Measurements from ENCODE around the gene GPR35.

GPR35 gene

GRCh38 chr2:240590681-240591111 lies 34.6 kb upstream of the GPR35 start:
- Histone ChIP-seq H3K27me3 (replicated peaks; ENCODE audit: control insufficient read depth, insufficient read depth, low read length) (no peaks in the 10 kb centered on the region), H3K9ac (ENCODE audit: low read length) (no peak overlapping the region), H3K36me3 (ENCODE audit: control insufficient read depth, insufficient read depth, low read length, severe bottlenecking) (peaks cover 15% of the 10 kb centered on the region), H3K9me3 (ENCODE audit: control insufficient read depth, low read length) (no peaks in the 10 kb centered on the region), H3K4me3 (ENCODE audit: low read length) (no peak overlapping the region), H3K4me1 (ENCODE audit: control insufficient read depth, insufficient read depth, low read length) (peaks cover 16% of the 10 kb centered on the region)
- no peak for DNase-seq (ENCODE audit: low read depth)

GRCh38 chr2:240591226-240591625 lies 34.1 kb upstream of the GPR35 start:
- Histone ChIP-seq H3K27me3 (replicated peaks; ENCODE audit: control insufficient read depth, insufficient read depth, low read length) (no peaks in the 10 kb centered on the region), H3K36me3 (ENCODE audit: control insufficient read depth, insufficient read depth, low read length, severe bottlenecking) (peaks cover 15% of the 10 kb centered on the region), H3K4me1 (ENCODE audit: control insufficient read depth, insufficient read depth, low read length) (peaks cover 15% of the 10 kb centered on the region), H3K9ac (ENCODE audit: low read length) (no peak overlapping the region), H3K9me3 (ENCODE audit: control insufficient read depth, low read length) (no peaks in the 10 kb centered on the region), H3K4me3 (ENCODE audit: low read length) (no peak overlapping the region)
- no peak for DNase-seq (ENCODE audit: low read depth)

- H3K4me3 ChIP-seq (ENCODE audit: low read length) = no peak overlapping the region
- no peak for DNase-seq (ENCODE audit: low read depth)
- H3K9ac ChIP-seq (ENCODE audit: low read length) = no peak overlapping the region
- no peaks in the 10 kb centered on the region for H3K9me3 ChIP-seq (ENCODE audit: control insufficient read depth, low read length)
- no peaks in the 10 kb centered on the region for H3K27me3 ChIP-seq (replicated peaks; ENCODE audit: control insufficient read depth, insufficient read depth, low read length)
- peaks cover 15% of the 10 kb centered on the region for H3K4me1 ChIP-seq (ENCODE audit: control insufficient read depth, insufficient read depth, low read length)
- peaks cover 15% of the 10 kb centered on the region for H3K36me3 ChIP-seq (ENCODE audit: control insufficient read depth, insufficient read depth, low read length, severe bottlenecking)
Observed at GRCh38 chr2:240591784-240592183, 33.5 kb upstream of the GPR35 start.

GRCh38 chr2:240593026-240593702 lies 32.1 kb upstream of the GPR35 start:
- Histone ChIP-seq H3K36me3 (ENCODE audit: control insufficient read depth, insufficient read depth, low read length, severe bottlenecking) (peaks cover 15% of the 10 kb centered on the region), H3K27me3 (replicated peaks; ENCODE audit: control insufficient read depth, insufficient read depth, low read length) (no peaks in the 10 kb centered on the region), H3K9ac (ENCODE audit: low read length) (no peak overlapping the region), H3K4me1 (ENCODE audit: control insufficient read depth, insufficient read depth, low read length) (peaks cover 4% of the 10 kb centered on the region), H3K4me3 (ENCODE audit: low read length) (no peak overlapping the region), H3K9me3 (ENCODE audit: control insufficient read depth, low read length) (no peaks in the 10 kb centered on the region)
- DNase-seq (ENCODE audit: low read depth) = no peak

- Histone ChIP-seq H3K9me3 (ENCODE audit: control insufficient read depth, low read length) (no peaks in the 10 kb centered on the region), H3K4me1 (ENCODE audit: control insufficient read depth, insufficient read depth, low read length) (no peaks in the 10 kb centered on the region), H3K27me3 (replicated peaks; ENCODE audit: control insufficient read depth, insufficient read depth, low read length) (no peaks in the 10 kb centered on the region), H3K4me3 (ENCODE audit: low read length) (no peak overlapping the region), H3K36me3 (ENCODE audit: control insufficient read depth, insufficient read depth, low read length, severe bottlenecking) (peaks cover 22% of the 10 kb centered on the region), H3K9ac (ENCODE audit: low read length) (no peak overlapping the region)
- DNase-seq (ENCODE audit: low read depth) = no peak
Observed at GRCh38 chr2:240593703-240594451, 31.4 kb upstream of the GPR35 start.

GRCh38 chr2:240594511-240595380 lies 30.5 kb upstream of the GPR35 start:
- no peak overlapping the region for H3K9ac ChIP-seq (ENCODE audit: low read length)
- no peak overlapping the region for H3K4me3 ChIP-seq (ENCODE audit: low read length)
- H3K9me3 ChIP-seq (ENCODE audit: control insufficient read depth, low read length) = no peaks in the 10 kb centered on the region
- H3K27me3 ChIP-seq (replicated peaks; ENCODE audit: control insufficient read depth, insufficient read depth, low read length) = no peaks in the 10 kb centered on the region
- no peaks in the 10 kb centered on the region for H3K4me1 ChIP-seq (ENCODE audit: control insufficient read depth, insufficient read depth, low read length)
- DNase-seq (ENCODE audit: low read depth) = no peak
- peaks cover 24% of the 10 kb centered on the region for H3K36me3 ChIP-seq (ENCODE audit: control insufficient read depth, insufficient read depth, low read length, severe bottlenecking)

GRCh38 chr2:240595381-240596079 lies 29.8 kb upstream of the GPR35 start:
- H3K27me3 ChIP-seq (replicated peaks; ENCODE audit: control insufficient read depth, insufficient read depth, low read length) = no peaks in the 10 kb centered on the region
- no peak for DNase-seq (ENCODE audit: low read depth)
- H3K9me3 ChIP-seq (ENCODE audit: control insufficient read depth, low read length) = no peaks in the 10 kb centered on the region
- no peaks in the 10 kb centered on the region for H3K4me1 ChIP-seq (ENCODE audit: control insufficient read depth, insufficient read depth, low read length)
- no peak overlapping the region for H3K4me3 ChIP-seq (ENCODE audit: low read length)
- peaks cover 18% of the 10 kb centered on the region for H3K36me3 ChIP-seq (ENCODE audit: control insufficient read depth, insufficient read depth, low read length, severe bottlenecking)
- H3K9ac ChIP-seq (ENCODE audit: low read length) = no peak overlapping the region

GRCh38 chr2:240596080-240596460 lies 29.2 kb upstream of the GPR35 start:
- Histone ChIP-seq H3K9me3 (ENCODE audit: control insufficient read depth, low read length) (no peaks in the 10 kb centered on the region), H3K4me3 (ENCODE audit: low read length) (no peak overlapping the region), H3K4me1 (ENCODE audit: control insufficient read depth, insufficient read depth, low read length) (no peaks in the 10 kb centered on the region), H3K36me3 (ENCODE audit: control insufficient read depth, insufficient read depth, low read length, severe bottlenecking) (peaks cover 14% of the 10 kb centered on the region), H3K27me3 (replicated peaks; ENCODE audit: control insufficient read depth, insufficient read depth, low read length) (no peaks in the 10 kb centered on the region), H3K9ac (ENCODE audit: low read length) (no peak overlapping the region)
- no peak for DNase-seq (ENCODE audit: low read depth)

GRCh38 chr2:240596491-240596931 lies 28.8 kb upstream of the GPR35 start:
- Histone ChIP-seq H3K36me3 (ENCODE audit: control insufficient read depth, insufficient read depth, low read length, severe bottlenecking) (peaks cover 12% of the 10 kb centered on the region), H3K27me3 (replicated peaks; ENCODE audit: control insufficient read depth, insufficient read depth, low read length) (no peaks in the 10 kb centered on the region), H3K4me3 (ENCODE audit: low read length) (no peak overlapping the region), H3K4me1 (ENCODE audit: control insufficient read depth, insufficient read depth, low read length) (no peaks in the 10 kb centered on the region), H3K9ac (ENCODE audit: low read length) (no peak overlapping the region), H3K9me3 (ENCODE audit: control insufficient read depth, low read length) (no peaks in the 10 kb centered on the region)
- no peak for DNase-seq (ENCODE audit: low read depth)

- H3K36me3 ChIP-seq (ENCODE audit: control insufficient read depth, insufficient read depth, low read length, severe bottlenecking) = peaks cover 10% of the 10 kb centered on the region
- no peaks in the 10 kb centered on the region for H3K4me1 ChIP-seq (ENCODE audit: control insufficient read depth, insufficient read depth, low read length)
- H3K4me3 ChIP-seq (ENCODE audit: low read length) = no peak overlapping the region
- H3K27me3 ChIP-seq (replicated peaks; ENCODE audit: control insufficient read depth, insufficient read depth, low read length) = no peaks in the 10 kb centered on the region
- H3K9me3 ChIP-seq (ENCODE audit: control insufficient read depth, low read length) = no peaks in the 10 kb centered on the region
- H3K9ac ChIP-seq (ENCODE audit: low read length) = no peak overlapping the region
- DNase-seq (ENCODE audit: low read depth) = no peak
Observed at GRCh38 chr2:240597054-240597418, 28.2 kb upstream of the GPR35 start.

Data from adipocyte (in vitro differentiated cells).